GM21825 (cell line): ENCODE data around the gene ITPR1.

ENCODE experiments used
- ATAC-seq: cut with Tn5 transposase; IDR thresholded peaks from one replicate; pipeline ENCODE4 v1.9.1; 2021; ENCODE audit warnings: mild to moderate bottlenecking, moderate library complexity; ENCODE audit not compliant: unreplicated experiment

Gene ITPR1

GRCh38 chr3:4799266-4800256, 306.4 kb downstream of the ITPR1 start:
- ATAC-seq, result no peak

- ATAC-seq, result no peak
Measured at GRCh38 chr3:4800595-4800994, 307.4 kb downstream of the ITPR1 start.

- no peak for ATAC-seq
Measured at GRCh38 chr3:4801892-4802291, 308.7 kb downstream of the ITPR1 start.

DNA sequence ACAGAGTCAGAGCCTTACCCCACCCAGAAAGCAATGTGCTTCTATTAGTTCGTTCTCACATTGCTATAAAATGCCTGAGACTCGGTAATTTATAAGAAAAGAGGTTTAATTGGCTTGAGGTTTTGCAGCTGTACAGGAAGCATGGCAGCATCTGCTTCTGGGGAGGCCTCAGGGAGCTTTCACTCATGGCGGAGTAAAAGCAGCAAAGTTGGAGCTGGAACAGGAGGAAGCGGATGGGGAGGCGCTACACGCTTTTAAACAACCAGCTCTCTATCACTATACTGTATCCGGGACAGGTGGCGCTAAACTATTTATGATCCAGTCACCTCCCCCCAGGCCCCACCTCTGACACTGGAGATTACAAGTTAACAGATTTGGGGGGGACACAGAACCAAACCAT, 309.8 kb downstream of the ITPR1 start:
- ATAC-seq, result no peak

GRCh38 chr3:4804161-4805058, 311.3 kb downstream of the ITPR1 start:
- ATAC-seq, result no peak

GRCh38 chr3:4805662-4806061, 312.5 kb downstream of the ITPR1 start:
- no peak for ATAC-seq

DNA sequence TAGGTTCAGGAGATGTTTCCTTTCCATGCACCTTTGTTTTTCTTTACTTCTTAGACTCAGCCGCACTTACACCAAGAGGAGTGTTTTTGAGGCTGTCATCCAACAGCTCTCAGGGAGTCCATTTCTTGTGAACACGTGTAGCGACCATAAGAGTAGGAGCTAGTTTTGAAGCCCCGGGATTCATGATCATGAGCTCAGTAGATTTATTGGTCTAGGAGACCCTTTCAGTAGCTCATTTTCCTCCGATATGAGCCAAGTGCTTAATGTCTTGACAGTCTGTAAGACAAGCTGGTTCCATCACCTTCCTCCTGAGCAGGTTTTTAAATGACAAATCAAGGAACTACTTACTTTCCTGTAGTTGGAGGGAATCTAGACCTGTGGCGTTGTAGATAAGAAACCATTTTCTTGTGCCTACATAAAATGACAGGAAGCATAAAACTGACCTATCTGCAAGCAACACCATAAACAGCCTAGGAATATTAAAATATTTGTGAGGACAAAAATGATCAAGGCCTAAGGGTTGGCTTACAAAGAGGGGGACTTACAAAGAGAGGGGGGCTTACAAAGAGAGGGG, 313.5 kb downstream of the ITPR1 start:
- no peak for ATAC-seq

DNA sequence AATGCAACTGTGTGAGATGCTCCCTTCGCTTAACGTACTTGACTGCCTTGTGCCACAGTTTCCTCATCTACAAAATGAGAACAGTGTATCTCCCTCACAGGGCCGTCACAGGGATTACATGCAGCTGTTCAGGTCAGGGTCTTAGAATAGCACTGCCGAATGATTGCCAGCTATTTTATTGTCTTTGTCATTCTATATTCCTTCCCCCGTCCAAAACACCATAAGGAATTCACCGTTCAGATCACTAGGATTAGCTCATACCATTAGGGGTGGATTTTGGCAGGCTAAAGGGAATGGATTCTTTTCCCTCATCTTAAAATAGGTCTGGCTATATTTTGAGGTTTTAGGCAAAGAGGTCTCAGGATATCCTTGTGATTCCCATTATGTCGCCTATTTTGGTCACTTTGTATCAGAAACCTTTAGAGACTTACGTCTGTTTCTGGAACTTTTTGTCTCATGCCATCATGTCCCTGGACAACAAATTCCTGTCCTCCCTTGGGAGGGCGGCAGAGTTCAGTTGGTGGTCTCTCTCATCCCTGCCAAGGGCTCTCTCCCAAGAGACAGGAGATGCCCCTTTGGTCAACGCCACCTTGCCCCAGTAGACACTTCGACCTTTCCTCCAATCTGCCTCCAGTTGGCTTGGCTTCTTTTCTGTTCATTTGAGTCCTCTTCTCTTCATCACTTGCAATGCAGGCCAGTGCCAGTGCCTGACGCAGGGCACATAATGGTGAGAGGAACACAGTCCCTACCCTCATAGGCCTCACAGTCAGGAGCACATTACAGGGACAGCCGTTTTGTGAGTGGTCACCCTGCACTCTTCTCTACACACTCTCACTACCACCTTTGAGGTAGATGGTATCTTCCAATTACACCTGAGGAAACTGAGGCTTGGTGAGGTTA, 314.5 kb downstream of the ITPR1 start:
- ATAC-seq, result no peak

GRCh38 chr3:4808637-4809036, 315.5 kb downstream of the ITPR1 start:
- no peak for ATAC-seq

DNA sequence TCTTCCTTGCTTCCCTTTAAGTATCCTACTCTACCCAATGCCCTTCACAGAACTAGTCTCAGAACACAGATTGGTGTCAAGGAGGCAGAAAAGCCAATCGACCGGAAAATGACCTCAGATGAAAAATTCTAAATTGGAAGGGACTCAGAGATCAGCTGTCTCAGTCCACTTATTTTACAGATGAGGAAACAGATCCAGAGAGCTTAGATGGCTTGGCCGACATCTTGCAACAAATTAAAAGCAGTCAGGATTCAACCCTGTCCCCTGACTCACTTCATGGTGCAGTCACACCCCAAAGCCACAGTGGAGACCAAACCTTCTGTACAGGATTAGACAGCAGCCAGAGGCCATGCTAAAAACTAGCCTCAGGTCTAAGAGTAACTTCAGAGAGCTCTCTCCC, 316.8 kb downstream of the ITPR1 start:
- ATAC-seq, result no peak

- ATAC-seq, result no peak
Measured at GRCh38 chr3:4812591-4812990, 319.4 kb downstream of the ITPR1 start.

DNA sequence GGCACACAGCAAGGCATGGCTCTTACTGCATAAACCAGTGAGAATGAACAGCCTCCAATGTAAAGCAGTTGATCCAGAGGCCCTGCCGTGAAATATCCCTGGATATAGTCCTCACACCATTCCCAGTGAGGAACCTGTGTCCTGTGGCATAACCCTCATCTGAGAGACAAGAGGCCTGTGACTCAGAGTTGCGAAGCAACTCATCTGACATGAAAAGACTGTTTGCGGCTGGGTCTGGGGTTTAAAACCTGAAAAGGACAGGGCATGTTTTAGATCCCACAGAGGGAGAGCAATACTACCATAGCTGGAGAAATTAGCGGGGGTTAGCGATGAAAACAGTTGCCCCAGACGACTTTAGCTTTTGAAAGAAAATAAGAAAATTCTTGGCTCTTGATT, 320.8 kb downstream of the ITPR1 start:
- no peak for ATAC-seq

- no peak for ATAC-seq
Measured at GRCh38 chr3:4814305-4814903, 321.3 kb downstream of the ITPR1 start.

DNA sequence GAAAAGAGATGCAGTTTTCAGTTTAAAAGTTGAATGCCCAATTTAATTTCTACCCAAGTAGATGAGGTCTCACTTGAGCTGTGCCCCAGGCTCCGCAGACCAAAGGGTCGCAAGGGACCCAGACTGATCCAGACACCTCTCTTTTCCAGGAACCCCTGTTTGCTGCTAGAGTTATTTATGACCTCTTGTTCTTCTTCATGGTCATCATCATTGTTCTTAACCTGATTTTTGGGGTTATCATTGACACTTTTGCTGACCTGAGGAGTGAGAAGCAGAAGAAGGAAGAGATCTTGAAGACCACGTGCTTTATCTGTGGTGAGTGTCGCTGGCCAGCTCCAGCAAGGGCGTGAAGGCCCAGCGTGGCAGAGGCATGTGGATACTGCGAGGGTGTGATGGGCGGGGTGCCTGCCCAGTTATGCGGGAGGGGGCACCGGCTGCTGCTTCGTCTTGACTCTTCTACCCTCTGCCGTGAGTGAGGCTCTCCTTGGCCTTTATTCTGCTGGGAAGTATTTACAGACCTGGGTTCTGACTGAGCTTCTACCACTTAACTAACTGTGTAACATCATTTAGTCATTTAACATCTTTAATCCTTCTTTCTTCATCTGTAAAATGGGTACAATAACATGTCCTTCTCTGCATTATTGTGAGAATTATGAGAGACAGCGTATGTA, 321.9 kb downstream of the ITPR1 start:
- ATAC-seq, result no peak

GRCh38 chr3:4816306-4816705, 323.2 kb downstream of the ITPR1 start:
- ATAC-seq, result no peak

DNA sequence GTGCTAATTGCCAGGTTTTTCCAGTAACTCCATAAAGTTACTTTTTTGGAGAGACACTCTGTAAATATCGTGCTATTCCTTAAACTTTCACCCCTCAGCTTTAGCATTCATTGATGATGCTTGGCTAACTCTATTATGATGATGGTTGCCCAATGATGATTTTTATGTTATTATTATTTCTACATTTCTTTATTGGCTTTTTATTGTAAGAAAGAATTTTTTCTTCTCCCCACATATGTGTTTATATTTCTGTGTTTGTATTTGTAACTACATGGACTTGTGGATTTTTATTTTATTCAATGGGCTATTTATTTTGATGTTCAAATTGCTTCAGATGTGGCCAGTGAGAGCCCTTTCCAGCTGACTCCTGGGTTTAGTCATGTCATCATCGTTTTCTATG, 323.6 kb downstream of the ITPR1 start:
- ATAC-seq, result no peak

GRCh38 chr3:4817128-4817527, 324.0 kb downstream of the ITPR1 start:
- ATAC-seq, result no peak

- no peak for ATAC-seq
Measured at GRCh38 chr3:4818164-4818563, 325.0 kb downstream of the ITPR1 start.

GRCh38 chr3:4818986-4819693, 326.0 kb downstream of the ITPR1 start:
- no peak for ATAC-seq
